Neural progenitor cell (in vitro differentiated cells): Measurements from ENCODE around the gene PLXNC1.

Experiments used
- EZH2 ChIP-seq: fragments of 200-600 bp; sonication (generic); IDR thresholded peaks from 2 replicates; pipeline ENCODE4 v1.6.1; 2017; ENCODE audit warnings: antibody characterized with exemption, mild to moderate bottlenecking, moderate library complexity
- EZH2phosphoT487 ChIP-seq: fragments of 200-600 bp; sonication (generic); IDR thresholded peaks from 2 replicates; pipeline ENCODE4 v1.6.1; 2017; ENCODE audit warnings: antibody characterized with exemption
- TF ChIP-seq, protein P1 (sequence below): fragments of 200-600 bp; sonication (generic); IDR thresholded peaks from 2 replicates; pipeline ENCODE4 v1.5.1; 2017; ENCODE audit warnings: antibody characterized with exemption, mild to moderate bottlenecking

- TF ChIP-seq, protein P1, sequence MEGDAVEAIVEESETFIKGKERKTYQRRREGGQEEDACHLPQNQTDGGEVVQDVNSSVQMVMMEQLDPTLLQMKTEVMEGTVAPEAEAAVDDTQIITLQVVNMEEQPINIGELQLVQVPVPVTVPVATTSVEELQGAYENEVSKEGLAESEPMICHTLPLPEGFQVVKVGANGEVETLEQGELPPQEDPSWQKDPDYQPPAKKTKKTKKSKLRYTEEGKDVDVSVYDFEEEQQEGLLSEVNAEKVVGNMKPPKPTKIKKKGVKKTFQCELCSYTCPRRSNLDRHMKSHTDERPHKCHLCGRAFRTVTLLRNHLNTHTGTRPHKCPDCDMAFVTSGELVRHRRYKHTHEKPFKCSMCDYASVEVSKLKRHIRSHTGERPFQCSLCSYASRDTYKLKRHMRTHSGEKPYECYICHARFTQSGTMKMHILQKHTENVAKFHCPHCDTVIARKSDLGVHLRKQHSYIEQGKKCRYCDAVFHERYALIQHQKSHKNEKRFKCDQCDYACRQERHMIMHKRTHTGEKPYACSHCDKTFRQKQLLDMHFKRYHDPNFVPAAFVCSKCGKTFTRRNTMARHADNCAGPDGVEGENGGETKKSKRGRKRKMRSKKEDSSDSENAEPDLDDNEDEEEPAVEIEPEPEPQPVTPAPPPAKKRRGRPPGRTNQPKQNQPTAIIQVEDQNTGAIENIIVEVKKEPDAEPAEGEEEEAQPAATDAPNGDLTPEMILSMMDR = no peak
- TF ChIP-seq EZH2phosphoT487 (no peak), EZH2 (no peak)
Measured at GRCh38 chr12:94207467-94207848, 59.1 kb downstream of the PLXNC1 start.
